Right atrium auricular region (tissue), 2 donors: ENCODE data around the gene CD244. TPM values are rescaled to one million over a fixed set of nuclear protein-coding genes. Genes with fewer than 3 reads are reported as not detected.

ENCODE experiments used
- DNase-seq: peaks from one replicate; pipeline ENCODE4 v3.0.0-alpha.2; 2019; ENCODE audit warnings: low spot score
- H3K27ac ChIP-seq, 2 donors: fragments of 200-600 bp; sonication (generic); 1 replicate in 1 of 2; 2 replicates in 1 of 2; pipeline ENCODE4 v1.5.1; 2016 to 2019
- H3K27me3 ChIP-seq, 2 donors: fragments of 200-600 bp; sonication (generic); one replicate each; pipeline versions ENCODE4 v1.5.1 to v1.6.0; 2017 to 2019
- H3K36me3 ChIP-seq: fragments of 200-600 bp; sonication (generic); one replicate; pipeline ENCODE4 v1.5.1; 2016
- H3K4me1 ChIP-seq, 2 donors: fragments of 200-600 bp; sonication (generic); one replicate each; pipeline versions ENCODE4 v1.5.1 to v1.6.0; 2017 to 2019
- H3K4me3 ChIP-seq, 2 donors: fragments of 200-600 bp; sonication (generic); 1 replicate in 1 of 2; 2 replicates in 1 of 2; pipeline ENCODE4 v1.5.1; 2017 to 2019; ENCODE audit warnings: mild to moderate bottlenecking in 1 of 2, moderate library complexity in 1 of 2
- H3K9me3 ChIP-seq, 2 donors: fragments of 200-600 bp; sonication (generic); one replicate each; pipeline ENCODE4 v1.5.1; 2019
- total RNA-seq, 2 donors: library from RNA; depleted of rRNA; stranded (reverse); fragments of >200 nt; gene quantifications; one replicate each; pipeline ENCODE4 v1.1.0, GENCODE V29; 2016
- TF ChIP-seq, protein P1 (sequence below), 2 donors: fragments of 200-600 bp; sonication (generic); IDR thresholded peaks; one replicate each; pipeline ENCODE4 v1.5.1; 2019; ENCODE audit warnings: antibody characterized with exemption in 2 of 2

CD244 gene
- total RNA-seq, 2 donors from 2014 or later, result 0.41 to 0.86 TPM

DNA sequence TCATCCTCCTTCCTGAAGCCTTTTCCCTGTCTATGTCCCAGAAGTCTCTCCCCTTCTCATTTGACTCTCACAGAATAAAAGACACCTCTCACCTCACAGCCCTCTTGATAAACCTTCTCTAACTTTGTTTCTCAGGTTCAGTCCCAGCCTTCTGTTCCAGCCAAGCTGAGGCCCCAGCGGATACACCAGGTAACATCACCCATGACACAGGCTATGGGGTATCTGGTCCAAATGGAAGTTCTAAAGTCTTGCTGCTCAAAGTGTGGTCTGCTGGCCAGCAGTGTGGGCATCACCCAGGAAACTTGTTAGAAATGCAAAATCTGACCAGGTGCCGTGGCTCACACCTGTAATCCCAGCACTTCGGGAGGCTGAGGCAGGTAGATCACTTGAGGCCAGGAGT, 43.5 kb downstream of the CD244 start:
- DNase-seq, result no peak
- Histone ChIP-seq H3K4me3 (no peak overlapping the region), H3K27ac (no peak overlapping the region), H3K4me1 (no peaks in the 10 kb centered on the region), H3K9me3 (no peaks in the 10 kb centered on the region), H3K27me3 (no peaks in the 10 kb centered on the region), H3K36me3 (no peaks in the 10 kb centered on the region)
- TF ChIP-seq, protein P1, sequence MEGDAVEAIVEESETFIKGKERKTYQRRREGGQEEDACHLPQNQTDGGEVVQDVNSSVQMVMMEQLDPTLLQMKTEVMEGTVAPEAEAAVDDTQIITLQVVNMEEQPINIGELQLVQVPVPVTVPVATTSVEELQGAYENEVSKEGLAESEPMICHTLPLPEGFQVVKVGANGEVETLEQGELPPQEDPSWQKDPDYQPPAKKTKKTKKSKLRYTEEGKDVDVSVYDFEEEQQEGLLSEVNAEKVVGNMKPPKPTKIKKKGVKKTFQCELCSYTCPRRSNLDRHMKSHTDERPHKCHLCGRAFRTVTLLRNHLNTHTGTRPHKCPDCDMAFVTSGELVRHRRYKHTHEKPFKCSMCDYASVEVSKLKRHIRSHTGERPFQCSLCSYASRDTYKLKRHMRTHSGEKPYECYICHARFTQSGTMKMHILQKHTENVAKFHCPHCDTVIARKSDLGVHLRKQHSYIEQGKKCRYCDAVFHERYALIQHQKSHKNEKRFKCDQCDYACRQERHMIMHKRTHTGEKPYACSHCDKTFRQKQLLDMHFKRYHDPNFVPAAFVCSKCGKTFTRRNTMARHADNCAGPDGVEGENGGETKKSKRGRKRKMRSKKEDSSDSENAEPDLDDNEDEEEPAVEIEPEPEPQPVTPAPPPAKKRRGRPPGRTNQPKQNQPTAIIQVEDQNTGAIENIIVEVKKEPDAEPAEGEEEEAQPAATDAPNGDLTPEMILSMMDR (IDR thresholded peaks at IDR 0.05), result no peak

DNA sequence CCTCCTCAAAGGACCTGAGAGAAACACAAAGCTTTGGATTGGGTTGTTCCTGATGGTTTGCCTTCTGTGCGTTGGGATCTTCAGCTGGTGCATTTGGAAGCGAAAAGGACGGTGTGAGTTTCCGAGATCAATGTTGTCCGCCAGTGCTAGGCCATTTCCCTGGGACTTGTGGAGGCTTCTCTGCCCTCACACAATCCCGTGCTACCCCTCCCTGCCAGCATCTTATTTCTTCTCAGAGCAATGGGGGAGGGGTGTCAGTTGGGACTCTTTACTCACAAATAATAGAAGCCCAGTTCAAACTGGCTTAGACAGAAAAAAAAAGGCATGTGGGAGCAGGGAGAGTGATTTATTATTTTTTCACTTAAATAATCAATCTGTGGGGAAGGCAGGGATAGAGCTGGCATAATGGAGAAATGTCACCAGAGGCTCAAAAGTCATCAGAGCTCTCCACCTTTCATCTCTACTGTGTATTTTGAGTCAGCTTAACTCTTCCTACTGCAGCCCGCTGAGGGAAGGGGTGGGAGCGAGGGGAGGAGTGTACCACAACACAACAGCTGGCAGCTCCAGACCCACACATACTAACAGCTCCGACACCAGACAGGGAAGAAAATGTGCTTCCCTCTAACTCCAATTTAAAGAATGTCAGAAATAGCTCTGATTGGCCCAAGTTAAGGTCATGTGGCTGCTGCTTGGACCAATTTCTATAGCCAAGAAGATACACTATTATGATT, 44.3 kb downstream of the CD244 start:
- H3K4me1 ChIP-seq, result no peaks in the 10 kb centered on the region
- DNase-seq, result no peak
- H3K27me3 ChIP-seq, result no peaks in the 10 kb centered on the region
- H3K36me3 ChIP-seq, result no peaks in the 10 kb centered on the region
- H3K27ac ChIP-seq, result no peak overlapping the region
- TF ChIP-seq, protein P1 (IDR thresholded peaks at IDR 0.05), result no peak
- no peaks in the 10 kb centered on the region for H3K9me3 ChIP-seq
- H3K4me3 ChIP-seq, result no peak overlapping the region

DNA sequence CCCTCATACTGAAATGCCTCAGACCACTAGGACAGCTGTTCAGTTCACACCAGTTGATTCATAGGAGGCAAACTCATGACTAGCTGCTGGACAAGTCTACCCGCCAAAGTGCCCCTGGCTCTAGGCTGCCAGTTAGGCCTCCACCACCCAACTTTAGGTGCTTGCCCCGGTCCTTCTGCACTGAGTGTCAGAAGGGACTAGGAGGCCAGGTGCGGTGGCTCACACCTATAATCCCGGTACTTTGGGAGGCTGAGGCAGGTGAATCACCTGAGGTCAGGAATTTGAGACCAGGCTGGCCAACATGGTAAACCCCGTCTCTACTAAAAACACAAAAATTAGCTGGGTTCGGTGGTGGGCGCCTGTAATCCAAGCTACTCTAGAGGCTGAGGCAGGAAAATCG, 47.8 kb downstream of the CD244 start:
- no peaks in the 10 kb centered on the region for H3K9me3 ChIP-seq
- H3K27ac ChIP-seq, result no peak overlapping the region
- H3K36me3 ChIP-seq, result no peaks in the 10 kb centered on the region
- no peaks in the 10 kb centered on the region for H3K4me1 ChIP-seq
- no peak overlapping the region for H3K4me3 ChIP-seq
- H3K27me3 ChIP-seq, result no peaks in the 10 kb centered on the region
- TF ChIP-seq, protein P1 (IDR thresholded peaks at IDR 0.05), result no peak
- DNase-seq, result no peak

DNA sequence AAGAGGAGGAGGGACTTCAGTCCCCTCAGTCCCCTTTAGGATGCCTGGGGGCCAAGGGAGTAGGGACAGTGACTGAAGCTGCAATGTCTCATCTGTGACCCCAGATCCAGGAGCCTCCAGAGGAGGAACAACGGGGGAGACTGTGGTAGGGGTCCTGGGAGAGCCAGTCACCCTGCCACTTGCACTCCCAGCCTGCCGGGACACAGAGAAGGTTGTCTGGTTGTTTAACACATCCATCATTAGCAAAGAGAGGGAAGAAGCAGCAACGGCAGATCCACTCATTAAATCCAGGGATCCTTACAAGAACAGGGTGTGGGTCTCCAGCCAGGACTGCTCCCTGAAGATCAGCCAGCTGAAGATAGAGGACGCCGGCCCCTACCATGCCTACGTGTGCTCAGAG, 48.4 kb downstream of the CD244 start:
- no peaks in the 10 kb centered on the region for H3K27me3 ChIP-seq
- no peaks in the 10 kb centered on the region for H3K36me3 ChIP-seq
- H3K4me1 ChIP-seq, result no peaks in the 10 kb centered on the region
- no peaks in the 10 kb centered on the region for H3K9me3 ChIP-seq
- H3K27ac ChIP-seq, result no peak overlapping the region
- DNase-seq, result no peak
- H3K4me3 ChIP-seq, result no peak overlapping the region
- TF ChIP-seq, protein P1 (IDR thresholded peaks at IDR 0.05), result no peak

DNA sequence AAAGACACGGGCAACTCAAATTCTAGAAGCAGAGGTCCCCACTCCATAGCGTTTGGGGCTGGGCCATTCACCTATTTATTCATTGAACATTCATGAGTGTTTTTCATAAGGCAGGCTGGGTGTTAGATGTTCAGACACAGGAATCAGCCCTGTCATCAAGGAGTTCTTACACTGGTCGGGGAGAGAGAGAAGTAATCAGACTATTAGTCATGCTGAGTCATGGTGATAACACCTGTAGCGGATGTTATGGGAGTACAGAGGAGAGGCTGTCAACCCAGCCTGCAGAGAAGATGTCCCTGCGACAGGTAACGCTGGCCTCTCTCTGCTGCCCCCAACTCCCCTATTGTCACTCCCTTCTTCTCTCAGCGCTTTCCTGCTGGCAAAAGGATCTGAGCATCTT, 49.5 kb downstream of the CD244 start:
- DNase-seq, result no peak
- no peaks in the 10 kb centered on the region for H3K4me1 ChIP-seq
- TF ChIP-seq, protein P1 (IDR thresholded peaks at IDR 0.05), result no peak
- H3K9me3 ChIP-seq, result no peaks in the 10 kb centered on the region
- no peaks in the 10 kb centered on the region for H3K36me3 ChIP-seq
- H3K4me3 ChIP-seq, result no peak overlapping the region
- H3K27me3 ChIP-seq, result no peaks in the 10 kb centered on the region
- H3K27ac ChIP-seq, result no peak overlapping the region

DNA sequence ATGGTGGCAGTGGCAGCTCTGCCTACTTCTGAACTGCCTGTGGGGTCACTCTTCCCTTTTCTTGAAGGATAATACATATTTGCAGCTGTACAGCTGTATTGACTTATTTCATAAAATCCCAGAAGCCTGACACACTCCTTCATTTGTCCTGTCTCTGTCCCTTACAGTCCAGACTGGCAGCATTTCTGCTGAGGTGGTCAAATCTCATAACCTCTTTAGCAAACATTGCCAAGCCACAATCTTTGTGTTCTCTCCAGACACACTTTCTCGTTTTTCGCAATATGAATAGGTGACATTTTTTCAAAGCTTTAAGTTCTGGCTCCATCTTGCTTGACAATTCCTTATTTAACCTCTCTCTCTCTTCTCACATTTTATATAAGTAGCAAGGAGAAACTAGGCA, 51.5 kb downstream of the CD244 start:
- Histone ChIP-seq H3K4me1 (no peaks in the 10 kb centered on the region), H3K9me3 (peaks cover 0 to 15% of the 10 kb centered on the region in 2 donors), H3K4me3 (no peak overlapping the region), H3K36me3 (no peaks in the 10 kb centered on the region), H3K27me3 (no peaks in the 10 kb centered on the region), H3K27ac (no peak overlapping the region)
- no peak for DNase-seq
- TF ChIP-seq, protein P1 (IDR thresholded peaks at IDR 0.05), result no peak
